ENCODE measurements around the gene NPHP4. TPM values are rescaled to one million over a fixed set of nuclear protein-coding genes. Genes with fewer than 3 reads are reported as not detected.

The NPHP4 gene
- total RNA-seq, 1 experiment from 2014 or later, result 18.8 TPM

DNA sequence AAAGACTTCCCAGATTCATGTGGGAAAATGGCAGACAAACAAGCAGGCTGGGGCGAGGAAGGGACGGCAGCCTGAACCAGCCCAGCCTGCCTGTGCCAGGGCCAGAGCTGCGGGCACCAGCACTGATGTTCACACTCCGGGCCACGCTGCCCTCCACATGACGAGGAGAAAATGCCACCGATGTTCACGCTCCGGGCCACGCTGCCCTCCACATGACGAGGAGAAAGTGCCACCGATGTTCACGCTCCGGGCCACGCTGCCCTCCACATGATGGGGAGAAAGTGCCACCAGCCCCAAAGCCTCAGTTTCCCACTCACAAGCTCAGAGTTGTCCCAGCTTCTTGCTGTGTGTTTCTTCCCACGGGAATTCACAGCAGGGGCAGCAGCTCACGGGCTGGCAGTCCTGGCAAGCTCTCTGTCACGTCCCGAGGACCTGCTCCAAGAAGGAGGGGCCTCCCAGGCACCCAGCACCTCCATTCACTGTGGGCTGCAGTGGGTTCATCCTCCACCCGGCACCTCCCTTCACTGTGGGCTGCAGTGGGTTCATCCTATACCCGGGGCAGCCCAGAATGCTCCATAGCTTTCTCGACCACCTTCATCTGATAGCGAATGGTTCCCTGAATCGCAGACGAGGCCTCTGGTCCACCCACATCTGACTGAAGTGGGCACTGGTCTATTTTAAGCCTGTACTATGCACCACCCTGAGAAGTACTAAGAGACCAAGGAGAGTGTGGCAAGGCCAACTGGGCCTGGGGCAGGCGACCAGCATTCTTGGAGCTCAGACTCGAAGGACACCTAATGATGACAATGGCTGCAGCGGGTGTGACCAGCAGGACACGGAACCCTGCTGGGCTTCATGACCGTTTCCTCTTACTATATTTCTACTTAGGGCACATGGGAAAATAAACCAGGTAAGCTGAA lies 108.8 kb downstream of the NPHP4 start:
- Histone ChIP-seq H3K27ac (ENCODE audit: low read length) (no peak overlapping the region), H3K4me1 (ENCODE audit: insufficient read depth, low read length) (no peaks in the 10 kb centered on the region), H3K9ac (ENCODE audit: low read length) (no peak overlapping the region), H3K4me3 (ENCODE audit: low read length) (no peak overlapping the region), H3K36me3 (ENCODE audit: low read depth, low read length) (peaks cover 18% of the 10 kb centered on the region), H3F3A (ENCODE audit: low read length, unreplicated experiment) (no peaks in the 10 kb centered on the region), H3K4me2 (ENCODE audit: low read length) (no peak overlapping the region), H2AFZ (ENCODE audit: low read length) (no peak overlapping the region), H3K79me2 (ENCODE audit: low read length) (no peaks in the 10 kb centered on the region), H4K20me1 (ENCODE audit: low read length) (no peaks in the 10 kb centered on the region), H3K27me3 (ENCODE audit: low read length) (no peaks in the 10 kb centered on the region), H3K9me2 (replicated peaks; ENCODE audit: low read length) (no peaks in the 10 kb centered on the region), H3K9me3 (ENCODE audit: low read length) (no peaks in the 10 kb centered on the region)
- CTCF ChIA-PET, result no interaction called here
- intact Hi-C loops (cut with micrococcal nuclease), result no loop called here
- POLR2A ChIA-PET (ENCODE audit: unreplicated experiment), result no interaction called here
- BruUV-seq (replicated peaks), result no TSS peak
- no peak for DNase-seq
- ATAC-seq, result no peak
- no peak for TF ChIP-seq EZH2phosphoT487 (IDR thresholded peaks at IDR 0.05; ENCODE audit: borderline replicate concordance, low read length)
- TF ChIP-seq CTCF (conservative IDR thresholded peaks at IDR 0.05; ENCODE audit: low read depth, low read length), result no peak
- TF ChIP-seq EZH2 (IDR thresholded peaks at IDR 0.05; ENCODE audit: low read length, unreplicated experiment), result no peak

- no peaks in the 10 kb centered on the region for H4K20me1 ChIP-seq (ENCODE audit: low read length)
- no peak overlapping the region for H3K9ac ChIP-seq (ENCODE audit: low read length)
- ATAC-seq (no peak), DNase-seq (no peak)
- no peak for TF ChIP-seq CTCF (conservative IDR thresholded peaks at IDR 0.05; ENCODE audit: low read depth, low read length)
- no peak for TF ChIP-seq EZH2 (IDR thresholded peaks at IDR 0.05; ENCODE audit: low read length, unreplicated experiment)
- TF ChIP-seq EZH2phosphoT487 (IDR thresholded peaks at IDR 0.05; ENCODE audit: borderline replicate concordance, low read length), result no peak
- CTCF ChIA-PET, result no interaction called here
- no TSS peak for BruUV-seq (replicated peaks)
- POLR2A ChIA-PET (ENCODE audit: unreplicated experiment), result no interaction called here
- H3K9me2 ChIP-seq (replicated peaks; ENCODE audit: low read length), result no peaks in the 10 kb centered on the region
- H3K27ac ChIP-seq (ENCODE audit: low read length), result no peak overlapping the region
- no peaks in the 10 kb centered on the region for H3K9me3 ChIP-seq (ENCODE audit: low read length)
- peaks cover 18% of the 10 kb centered on the region for H3K36me3 ChIP-seq (ENCODE audit: low read depth, low read length)
- no peak overlapping the region for H3K4me3 ChIP-seq (ENCODE audit: low read length)
- intact Hi-C loops (cut with micrococcal nuclease), result no loop called here
- no peaks in the 10 kb centered on the region for H3K4me1 ChIP-seq (ENCODE audit: insufficient read depth, low read length)
- no peak overlapping the region for H3K4me2 ChIP-seq (ENCODE audit: low read length)
- H3K27me3 ChIP-seq (ENCODE audit: low read length), result no peaks in the 10 kb centered on the region
- no peak overlapping the region for H2AFZ ChIP-seq (ENCODE audit: low read length)
- H3K79me2 ChIP-seq (ENCODE audit: low read length), result no peaks in the 10 kb centered on the region
- no peaks in the 10 kb centered on the region for H3F3A ChIP-seq (ENCODE audit: low read length, unreplicated experiment)
These were observed 109.7 kb downstream of the NPHP4 start for GRCh38 chr1:5882367-5883128.
